HFF-Myc (cell line): ENCODE data around the gene NUTM1.
"Not testable (repeated sequence)": the region's sequence is repeated elsewhere in the genome, so short reads cannot be mapped to it uniquely, and the experiment has no call there.

Source experiments
- DNase-seq: peaks from one replicate; pipeline ENCODE4 v3.0.0-alpha.2; 2011; ENCODE audit warnings: low read depth; ENCODE audit errors: extremely low read depth
- H3K4me3 ChIP-seq: replicated peaks from 2 replicates; pipeline ENCODE4 v1.5.1; 2011; ENCODE audit warnings: low read depth, mild to moderate bottlenecking, control low read depth, low read length
- CTCF ChIP-seq: IDR thresholded peaks from 2 replicates; pipeline ENCODE4 v1.5.1; 2012; ENCODE audit warnings: mild to moderate bottlenecking, low read depth, low read length, control low read depth; ENCODE audit errors: missing control alignments

The NUTM1 gene

GRCh38 chr15:34347951-34348638 lies 5.0 kb downstream of the NUTM1 start:
- H3K4me3 ChIP-seq = no peak overlapping the region
- no peak for DNase-seq
- no peak for TF ChIP-seq CTCF

- no peak overlapping the region for H3K4me3 ChIP-seq
- TF ChIP-seq CTCF = no peak
- DNase-seq = no peak
Measured at GRCh38 chr15:34348735-34349300, 5.7 kb downstream of the NUTM1 start.

- TF ChIP-seq CTCF = no peak
- DNase-seq = no peak
- H3K4me3 ChIP-seq = no peak overlapping the region
Measured at GRCh38 chr15:34349769-34350168, 6.7 kb downstream of the NUTM1 start.

- not testable (repeated sequence) for DNase-seq, H3K4me3 ChIP-seq
Measured at GRCh38 chr15:34352996-34353395, 9.9 kb downstream of the NUTM1 start.

- DNase-seq = no peak
- no peak for TF ChIP-seq CTCF
- no peak overlapping the region for H3K4me3 ChIP-seq
Measured at GRCh38 chr15:34353627-34354026, 10.5 kb downstream of the NUTM1 start.

GRCh38 chr15:34354286-34354685 lies 11.2 kb downstream of the NUTM1 start:
- TF ChIP-seq CTCF = no peak
- DNase-seq = no peak
- H3K4me3 ChIP-seq = no peak overlapping the region

- no peak overlapping the region for H3K4me3 ChIP-seq
- no peak for DNase-seq
- TF ChIP-seq CTCF = no peak
Measured at GRCh38 chr15:34355241-34355640, 12.1 kb downstream of the NUTM1 start.
